ENCODE results near the gene USP4. TPM values are rescaled to one million over a fixed set of nuclear protein-coding genes. Genes with fewer than 3 reads are reported as not detected.

USP4 gene
- total and polyA plus RNA-seq, 2 of the 8 experiments (the other 6 are each of a cell fraction or from before 2014, with no cell fraction given), result 16.0 to 27.8 TPM

DNA sequence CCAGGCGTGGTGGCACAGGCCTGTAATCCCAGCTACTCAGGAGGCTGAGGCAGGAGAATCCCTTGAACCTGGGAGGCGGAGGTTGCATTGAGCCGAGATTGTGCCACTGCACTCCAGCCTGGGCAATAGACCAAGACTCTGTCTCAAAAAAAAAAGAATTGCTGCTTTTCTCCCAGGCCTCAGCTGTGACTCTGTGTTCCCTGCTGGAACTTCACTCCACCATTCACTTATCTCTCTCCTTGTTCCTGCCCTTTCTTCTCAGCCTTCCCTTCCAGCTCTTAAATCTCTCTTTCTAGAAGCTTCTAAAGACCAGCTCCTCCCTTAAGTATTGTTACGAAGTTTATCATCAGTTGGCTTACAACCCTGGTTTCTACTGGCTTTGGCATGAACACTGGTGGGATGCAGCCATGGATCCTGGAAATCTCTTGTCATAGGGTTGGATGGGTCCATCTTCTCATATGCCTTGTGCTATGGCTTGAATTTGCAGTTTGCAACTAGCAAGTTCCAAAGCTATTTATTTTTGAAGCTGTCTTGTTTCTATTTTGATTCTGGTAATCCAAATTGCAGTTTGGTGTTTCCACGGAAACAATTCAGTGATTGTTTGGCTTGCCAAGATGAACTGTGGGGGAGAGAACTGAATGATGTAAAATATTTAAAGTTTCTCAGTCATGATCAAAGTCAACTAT, 73.3 kb downstream of the USP4 start (continued):
- TF ChIP-seq, protein P1, sequence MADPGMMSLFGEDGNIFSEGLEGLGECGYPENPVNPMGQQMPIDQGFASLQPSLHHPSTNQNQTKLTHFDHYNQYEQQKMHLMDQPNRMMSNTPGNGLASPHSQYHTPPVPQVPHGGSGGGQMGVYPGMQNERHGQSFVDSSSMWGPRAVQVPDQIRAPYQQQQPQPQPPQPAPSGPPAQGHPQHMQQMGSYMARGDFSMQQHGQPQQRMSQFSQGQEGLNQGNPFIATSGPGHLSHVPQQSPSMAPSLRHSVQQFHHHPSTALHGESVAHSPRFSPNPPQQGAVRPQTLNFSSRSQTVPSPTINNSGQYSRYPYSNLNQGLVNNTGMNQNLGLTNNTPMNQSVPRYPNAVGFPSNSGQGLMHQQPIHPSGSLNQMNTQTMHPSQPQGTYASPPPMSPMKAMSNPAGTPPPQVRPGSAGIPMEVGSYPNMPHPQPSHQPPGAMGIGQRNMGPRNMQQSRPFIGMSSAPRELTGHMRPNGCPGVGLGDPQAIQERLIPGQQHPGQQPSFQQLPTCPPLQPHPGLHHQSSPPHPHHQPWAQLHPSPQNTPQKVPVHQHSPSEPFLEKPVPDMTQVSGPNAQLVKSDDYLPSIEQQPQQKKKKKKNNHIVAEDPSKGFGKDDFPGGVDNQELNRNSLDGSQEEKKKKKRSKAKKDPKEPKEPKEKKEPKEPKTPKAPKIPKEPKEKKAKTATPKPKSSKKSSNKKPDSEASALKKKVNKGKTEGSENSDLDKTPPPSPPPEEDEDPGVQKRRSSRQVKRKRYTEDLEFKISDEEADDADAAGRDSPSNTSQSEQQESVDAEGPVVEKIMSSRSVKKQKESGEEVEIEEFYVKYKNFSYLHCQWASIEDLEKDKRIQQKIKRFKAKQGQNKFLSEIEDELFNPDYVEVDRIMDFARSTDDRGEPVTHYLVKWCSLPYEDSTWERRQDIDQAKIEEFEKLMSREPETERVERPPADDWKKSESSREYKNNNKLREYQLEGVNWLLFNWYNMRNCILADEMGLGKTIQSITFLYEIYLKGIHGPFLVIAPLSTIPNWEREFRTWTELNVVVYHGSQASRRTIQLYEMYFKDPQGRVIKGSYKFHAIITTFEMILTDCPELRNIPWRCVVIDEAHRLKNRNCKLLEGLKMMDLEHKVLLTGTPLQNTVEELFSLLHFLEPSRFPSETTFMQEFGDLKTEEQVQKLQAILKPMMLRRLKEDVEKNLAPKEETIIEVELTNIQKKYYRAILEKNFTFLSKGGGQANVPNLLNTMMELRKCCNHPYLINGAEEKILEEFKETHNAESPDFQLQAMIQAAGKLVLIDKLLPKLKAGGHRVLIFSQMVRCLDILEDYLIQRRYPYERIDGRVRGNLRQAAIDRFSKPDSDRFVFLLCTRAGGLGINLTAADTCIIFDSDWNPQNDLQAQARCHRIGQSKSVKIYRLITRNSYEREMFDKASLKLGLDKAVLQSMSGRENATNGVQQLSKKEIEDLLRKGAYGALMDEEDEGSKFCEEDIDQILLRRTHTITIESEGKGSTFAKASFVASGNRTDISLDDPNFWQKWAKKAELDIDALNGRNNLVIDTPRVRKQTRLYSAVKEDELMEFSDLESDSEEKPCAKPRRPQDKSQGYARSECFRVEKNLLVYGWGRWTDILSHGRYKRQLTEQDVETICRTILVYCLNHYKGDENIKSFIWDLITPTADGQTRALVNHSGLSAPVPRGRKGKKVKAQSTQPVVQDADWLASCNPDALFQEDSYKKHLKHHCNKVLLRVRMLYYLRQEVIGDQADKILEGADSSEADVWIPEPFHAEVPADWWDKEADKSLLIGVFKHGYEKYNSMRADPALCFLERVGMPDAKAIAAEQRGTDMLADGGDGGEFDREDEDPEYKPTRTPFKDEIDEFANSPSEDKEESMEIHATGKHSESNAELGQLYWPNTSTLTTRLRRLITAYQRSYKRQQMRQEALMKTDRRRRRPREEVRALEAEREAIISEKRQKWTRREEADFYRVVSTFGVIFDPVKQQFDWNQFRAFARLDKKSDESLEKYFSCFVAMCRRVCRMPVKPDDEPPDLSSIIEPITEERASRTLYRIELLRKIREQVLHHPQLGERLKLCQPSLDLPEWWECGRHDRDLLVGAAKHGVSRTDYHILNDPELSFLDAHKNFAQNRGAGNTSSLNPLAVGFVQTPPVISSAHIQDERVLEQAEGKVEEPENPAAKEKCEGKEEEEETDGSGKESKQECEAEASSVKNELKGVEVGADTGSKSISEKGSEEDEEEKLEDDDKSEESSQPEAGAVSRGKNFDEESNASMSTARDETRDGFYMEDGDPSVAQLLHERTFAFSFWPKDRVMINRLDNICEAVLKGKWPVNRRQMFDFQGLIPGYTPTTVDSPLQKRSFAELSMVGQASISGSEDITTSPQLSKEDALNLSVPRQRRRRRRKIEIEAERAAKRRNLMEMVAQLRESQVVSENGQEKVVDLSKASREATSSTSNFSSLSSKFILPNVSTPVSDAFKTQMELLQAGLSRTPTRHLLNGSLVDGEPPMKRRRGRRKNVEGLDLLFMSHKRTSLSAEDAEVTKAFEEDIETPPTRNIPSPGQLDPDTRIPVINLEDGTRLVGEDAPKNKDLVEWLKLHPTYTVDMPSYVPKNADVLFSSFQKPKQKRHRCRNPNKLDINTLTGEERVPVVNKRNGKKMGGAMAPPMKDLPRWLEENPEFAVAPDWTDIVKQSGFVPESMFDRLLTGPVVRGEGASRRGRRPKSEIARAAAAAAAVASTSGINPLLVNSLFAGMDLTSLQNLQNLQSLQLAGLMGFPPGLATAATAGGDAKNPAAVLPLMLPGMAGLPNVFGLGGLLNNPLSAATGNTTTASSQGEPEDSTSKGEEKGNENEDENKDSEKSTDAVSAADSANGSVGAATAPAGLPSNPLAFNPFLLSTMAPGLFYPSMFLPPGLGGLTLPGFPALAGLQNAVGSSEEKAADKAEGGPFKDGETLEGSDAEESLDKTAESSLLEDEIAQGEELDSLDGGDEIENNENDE (IDR thresholded peaks at IDR 0.05; ENCODE audit: insufficient replicate concordance, low read length), result no peak
- TF ChIP-seq FOSL1 (IDR thresholded peaks at IDR 0.05; ENCODE audit: insufficient read depth, low read depth, low read length) (no peak), JUND (IDR thresholded peaks at IDR 0.05; ENCODE audit: low read length) (no peak), BCL11A (IDR thresholded peaks at IDR 0.05; ENCODE audit: low read depth in 2 of 2, low read length in 2 of 2) (no peak), KDM4A (IDR thresholded peaks at IDR 0.05; ENCODE audit: low read depth, low read length, severe bottlenecking) (no peak), SUZ12 (IDR thresholded peaks at IDR 0.05; ENCODE audit: low read length) (no peak)
